GM12878 (cell line): ENCODE data around the gene CFAP74. TPM values are rescaled to one million over a fixed set of nuclear protein-coding genes. Genes with fewer than 3 reads are reported as not detected.

Experiments used
- ATF2 ChIP-seq: IDR thresholded peaks from 2 replicates; pipeline ENCODE4 v1.6.1; 2012; ENCODE audit warnings: low read length, inconsistent platforms
- BCLAF1 ChIP-seq: fragments of 450-650 bp; IDR thresholded peaks from 2 replicates; pipeline ENCODE4 v1.6.1; 2017; ENCODE audit warnings: antibody characterized with exemption, mild to moderate bottlenecking, moderate library complexity
- CREM ChIP-seq: IDR thresholded peaks from 2 replicates; pipeline ENCODE4 v1.6.1; 2014; ENCODE audit warnings: antibody characterized with exemption, low read depth
- EED ChIP-seq: sonication (generic); IDR thresholded peaks from 2 replicates; pipeline ENCODE4 v1.6.1; 2016; ENCODE audit warnings: antibody characterized with exemption, low read depth
- EP300 ChIP-seq, 2 experiments: fragments of 150-350 bp in 1 of 2; IDR thresholded peaks; 2 replicates each; pipeline ENCODE4 v1.6.1; 2011 to 2012; ENCODE audit warnings: low read depth in 2 of 2, low read length in 2 of 2, borderline replicate concordance in 1 of 2, improper control_type of control experiment in 1 of 2, inconsistent platforms in 1 of 2; ENCODE audit not compliant: control insufficient read depth in 1 of 2
- IKZF1 ChIP-seq: fragments of 450-650 bp; conservative IDR thresholded peaks from 2 replicates; pipeline ENCODE4 v1.6.1; 2017; ENCODE audit warnings: antibody characterized with exemption, mild to moderate bottlenecking
- IKZF2 ChIP-seq, 2 experiments: fragments of 450-650 bp; IDR thresholded peaks; 2 replicates each; pipeline ENCODE4 v1.6.1; 2017; ENCODE audit warnings: mild to moderate bottlenecking in 2 of 2, moderate library complexity in 2 of 2
- MEF2A ChIP-seq: IDR thresholded peaks from 2 replicates; pipeline ENCODE4 v1.6.1; 2011; ENCODE audit warnings: low read depth, mild to moderate bottlenecking, low read length, moderate library complexity; ENCODE audit not compliant: insufficient read depth
- MEF2B ChIP-seq: fragments of 450-650 bp; IDR thresholded peaks from 2 replicates; pipeline ENCODE4 v1.6.1; 2018; ENCODE audit warnings: mild to moderate bottlenecking, moderate library complexity; ENCODE audit not compliant: partially characterized antibody, poor library complexity, severe bottlenecking
- MTA3 ChIP-seq: IDR thresholded peaks from 2 replicates; pipeline ENCODE4 v1.6.1; 2012; ENCODE audit warnings: low read length, inconsistent platforms, borderline replicate concordance
- NFYB ChIP-seq: IDR thresholded peaks from 2 replicates; pipeline ENCODE4 v1.6.1; 2011; ENCODE audit warnings: low read depth, mild to moderate bottlenecking, low read length, improper control_type of control experiment, moderate library complexity; ENCODE audit not compliant: insufficient read depth
- POLR2A ChIP-seq: IDR thresholded peaks from 2 replicates; pipeline ENCODE4 v1.6.1; 2011; ENCODE audit warnings: low read depth, mild to moderate bottlenecking, low read length
- RCOR1 ChIP-seq: conservative IDR thresholded peaks from 2 replicates; pipeline ENCODE4 v1.6.1; 2012; ENCODE audit warnings: low read depth, low read length, improper control_type of control experiment
- RELA ChIP-seq: fragments of 450-650 bp; IDR thresholded peaks from 2 replicates; pipeline ENCODE4 v1.8.0; 2014; ENCODE audit warnings: borderline replicate concordance; ENCODE audit not compliant: partially characterized antibody
- STAT1 ChIP-seq: fragments of 450-650 bp; conservative IDR thresholded peaks from 2 replicates; pipeline ENCODE4 v1.6.1; 2014; ENCODE audit warnings: antibody characterized with exemption, mild to moderate bottlenecking
- TCF12 ChIP-seq: IDR thresholded peaks from 2 replicates; pipeline ENCODE4 v1.6.1; 2011; ENCODE audit warnings: low read depth, mild to moderate bottlenecking, low read length
- polyA plus RNA-seq, 11 experiments: library from polyadenylated mRNA; depleted of rRNA in 4 of 11; unstranded in 6 of 11; stranded (reverse) in 5 of 11; fragments of >200 nt; fragmentation: Nextera tagmentation in 4 of 11; fragmentation: Illumina TruSeq in 1 of 11; extraction: Ambion mirVana in 4 of 11; extraction: Trizol in 1 of 11; gene quantifications; 1 replicate in 1 of 11; 2 replicates in 10 of 11; pipeline versions ENCODE4 v1.2.1 to v1.2.3, GENCODE V29; 2011 to 2016; ENCODE audit warnings: inconsistent platforms in 2 of 11, missing spikeins in 2 of 11, low read depth in 1 of 11
- total RNA-seq, 4 experiments: library from RNA; depleted of rRNA in 3 of 4; stranded (reverse); fragments of >200 nt in 3 of 4; fragmentation: Illumina TruSeq in 1 of 4; extraction: Trizol in 1 of 4; gene quantifications; 2 replicates each; pipeline versions ENCODE4 v1.2.1 to v1.2.3, GENCODE V29; 2013 to 2021
- TF ChIP-seq, protein P1 (sequence below): fragments of 450-650 bp; IDR thresholded peaks from 2 replicates; pipeline ENCODE4 v1.6.1; 2017; ENCODE audit warnings: low read depth, mild to moderate bottlenecking, moderate library complexity
- TF ChIP-seq, protein P2 (sequence below): IDR thresholded peaks from 2 replicates; pipeline ENCODE4 v1.6.1; 2011; ENCODE audit warnings: borderline replicate concordance, low read depth, mild to moderate bottlenecking, moderate library complexity, mixed read lengths, low read length; ENCODE audit not compliant: insufficient read depth; ENCODE audit errors: extremely low read length
- TF ChIP-seq, protein P3 (sequence below): fragments of 150-350 bp; IDR thresholded peaks from 2 replicates; pipeline ENCODE4 v1.6.1; 2014; ENCODE audit warnings: mild to moderate bottlenecking, low read depth, low read length

CFAP74 gene
- total and polyA plus RNA-seq, 10 of the 15 experiments (the other 5 are each of a cell fraction or from before 2014, with no cell fraction given), result 0.01 TPM; not detected in 9

GRCh38 chr1:1907098-1907736 lies 96.4 kb downstream of the CFAP74 start (continued):
- TF ChIP-seq, protein P1, sequence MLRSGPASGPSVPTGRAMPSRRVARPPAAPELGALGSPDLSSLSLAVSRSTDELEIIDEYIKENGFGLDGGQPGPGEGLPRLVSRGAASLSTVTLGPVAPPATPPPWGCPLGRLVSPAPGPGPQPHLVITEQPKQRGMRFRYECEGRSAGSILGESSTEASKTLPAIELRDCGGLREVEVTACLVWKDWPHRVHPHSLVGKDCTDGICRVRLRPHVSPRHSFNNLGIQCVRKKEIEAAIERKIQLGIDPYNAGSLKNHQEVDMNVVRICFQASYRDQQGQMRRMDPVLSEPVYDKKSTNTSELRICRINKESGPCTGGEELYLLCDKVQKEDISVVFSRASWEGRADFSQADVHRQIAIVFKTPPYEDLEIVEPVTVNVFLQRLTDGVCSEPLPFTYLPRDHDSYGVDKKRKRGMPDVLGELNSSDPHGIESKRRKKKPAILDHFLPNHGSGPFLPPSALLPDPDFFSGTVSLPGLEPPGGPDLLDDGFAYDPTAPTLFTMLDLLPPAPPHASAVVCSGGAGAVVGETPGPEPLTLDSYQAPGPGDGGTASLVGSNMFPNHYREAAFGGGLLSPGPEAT, result 0 out of 2 replicates have a peak, but pooled peaks have one; percentile 14
- TF ChIP-seq MEF2B (peak; percentile 91), IKZF1 (peak; percentile 45), ATF2 (no peak), MTA3 (no peak), EED (no peak), MEF2A (no peak), NFYB (no peak), RCOR1 (no peak), IKZF2 (IDR thresholded peaks at IDR 0.05) (peak in 1 of 2 experiments; percentile 35; a peak in 2 of 4 replicates), RELA (no peak), POLR2A (peak; percentile 30; the same call in 1 of the 2 replicates), BCLAF1 (no peak), EP300 (IDR thresholded peaks at IDR 0.05; ENCODE audit: borderline replicate concordance in 1 of 2, control insufficient read depth in 1 of 2, low read depth in 2 of 2, low read length in 2 of 2) (peak in 1 of 2 experiments; percentile 63; a peak in 2 of 4 replicates), CREM (0 out of 2 replicates have a peak, but pooled peaks have one; percentile 36), TCF12 (peak; percentile 93), STAT1 (no peak)
- TF ChIP-seq, protein P2, sequence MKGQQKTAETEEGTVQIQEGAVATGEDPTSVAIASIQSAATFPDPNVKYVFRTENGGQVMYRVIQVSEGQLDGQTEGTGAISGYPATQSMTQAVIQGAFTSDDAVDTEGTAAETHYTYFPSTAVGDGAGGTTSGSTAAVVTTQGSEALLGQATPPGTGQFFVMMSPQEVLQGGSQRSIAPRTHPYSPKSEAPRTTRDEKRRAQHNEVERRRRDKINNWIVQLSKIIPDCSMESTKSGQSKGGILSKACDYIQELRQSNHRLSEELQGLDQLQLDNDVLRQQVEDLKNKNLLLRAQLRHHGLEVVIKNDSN, result peak; percentile 80
- TF ChIP-seq, protein P3, sequence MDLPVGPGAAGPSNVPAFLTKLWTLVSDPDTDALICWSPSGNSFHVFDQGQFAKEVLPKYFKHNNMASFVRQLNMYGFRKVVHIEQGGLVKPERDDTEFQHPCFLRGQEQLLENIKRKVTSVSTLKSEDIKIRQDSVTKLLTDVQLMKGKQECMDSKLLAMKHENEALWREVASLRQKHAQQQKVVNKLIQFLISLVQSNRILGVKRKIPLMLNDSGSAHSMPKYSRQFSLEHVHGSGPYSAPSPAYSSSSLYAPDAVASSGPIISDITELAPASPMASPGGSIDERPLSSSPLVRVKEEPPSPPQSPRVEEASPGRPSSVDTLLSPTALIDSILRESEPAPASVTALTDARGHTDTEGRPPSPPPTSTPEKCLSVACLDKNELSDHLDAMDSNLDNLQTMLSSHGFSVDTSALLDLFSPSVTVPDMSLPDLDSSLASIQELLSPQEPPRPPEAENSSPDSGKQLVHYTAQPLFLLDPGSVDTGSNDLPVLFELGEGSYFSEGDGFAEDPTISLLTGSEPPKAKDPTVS, result no peak
